Endodermal cell (in vitro differentiated cells): ENCODE measurements around the gene PSMB10. TPM values are rescaled to one million over a fixed set of nuclear protein-coding genes. Genes with fewer than 3 reads are reported as not detected.

ENCODE experiments used
- DNase-seq: peaks from one replicate; pipeline ENCODE4 v3.0.0-alpha.2; 2017
- H3K27ac ChIP-seq: 2 replicates; pipeline ENCODE4 v1.5.1; 2013; ENCODE audit warnings: mild to moderate bottlenecking, low read depth, low read length, moderate library complexity
- H3K27me3 ChIP-seq: 2 replicates; pipeline ENCODE4 v1.6.1; 2013; ENCODE audit warnings: mild to moderate bottlenecking, low read length, moderate library complexity; ENCODE audit not compliant: insufficient read depth, control insufficient read depth, poor library complexity, severe bottlenecking
- H3K36me3 ChIP-seq: 2 replicates; pipeline ENCODE4 v1.7.0; 2013; ENCODE audit warnings: mild to moderate bottlenecking, low read length, moderate library complexity; ENCODE audit not compliant: control insufficient read depth, insufficient read depth
- H3K4me1 ChIP-seq: one replicate; pipeline ENCODE4 v1.7.0; 2013; ENCODE audit warnings: low read length; ENCODE audit not compliant: control insufficient read depth, insufficient read depth
- H3K4me3 ChIP-seq: 2 replicates; pipeline ENCODE4 v1.5.1; 2013; ENCODE audit warnings: mild to moderate bottlenecking, low read length, moderate library complexity
- H3K9ac ChIP-seq: 2 replicates; pipeline ENCODE4 v1.6.1; 2013; ENCODE audit warnings: mild to moderate bottlenecking, low read length, moderate library complexity; ENCODE audit not compliant: poor library complexity, severe bottlenecking; ENCODE audit errors: extremely low read depth
- H3K9me3 ChIP-seq: 2 replicates; pipeline ENCODE4 v1.6.1; 2013; ENCODE audit warnings: mild to moderate bottlenecking, low read length, moderate library complexity; ENCODE audit not compliant: control insufficient read depth
- H3K27ac Mint-ChIP-seq: 2 replicates; pipeline ENCODE4 v1.8.0; 2020; ENCODE audit warnings: mixed read lengths
- H3K27me3 Mint-ChIP-seq: 2 replicates; pipeline ENCODE4 v1.8.0; 2021; ENCODE audit warnings: mild to moderate bottlenecking, mixed read lengths; ENCODE audit not compliant: insufficient read depth
- H3K36me3 Mint-ChIP-seq: 2 replicates; pipeline ENCODE4 v1.8.0; 2020; ENCODE audit warnings: low read depth, mixed read lengths
- H3K4me1 Mint-ChIP-seq: 2 replicates; pipeline ENCODE4 v1.8.0; 2020; ENCODE audit warnings: mixed read lengths
- H3K4me3 Mint-ChIP-seq: 2 replicates; pipeline ENCODE4 v1.8.0; 2020; ENCODE audit warnings: mild to moderate bottlenecking, moderate library complexity, mixed read lengths
- H3K9me3 Mint-ChIP-seq: 2 replicates; pipeline ENCODE4 v1.8.0; 2020; ENCODE audit warnings: mild to moderate bottlenecking, mixed read lengths
- WGBS, 2 experiments: methylation state at CpG; one replicate each; pipeline versions ENCODE4 v1.1.5 to v1.1.7; 2013; ENCODE audit warnings: missing lambda C conversion rate in 2 of 2, mixed read lengths in 1 of 2; ENCODE audit not compliant: insufficient coverage in 1 of 2, insufficient read length in 1 of 2; 5-methylcytosine and 5-hydroxymethylcytosine counted together
- total RNA-seq, 2 donors: library from RNA; stranded (reverse); fragmentation: NEBNext Ultra II Directional in 1 of 2; extraction: Animal tissue kit (Norgen Biotek cat#: 25700) in 1 of 2; gene quantifications; 2 replicates in 1 of 2; 3 replicates in 1 of 2; pipeline ENCODE4 v1.2.1, GENCODE V29; 2021
- TF ChIP-seq, protein P1 (sequence below): fragments of 200-600 bp; sonication (generic); conservative IDR thresholded peaks from 2 replicates; pipeline ENCODE4 v1.5.0; 2021; ENCODE audit warnings: antibody characterized with exemption, mild to moderate bottlenecking

The PSMB10 gene
- total RNA-seq, 2 donors from 2014 or later, result 15.5 to 16.5 TPM

DNA sequence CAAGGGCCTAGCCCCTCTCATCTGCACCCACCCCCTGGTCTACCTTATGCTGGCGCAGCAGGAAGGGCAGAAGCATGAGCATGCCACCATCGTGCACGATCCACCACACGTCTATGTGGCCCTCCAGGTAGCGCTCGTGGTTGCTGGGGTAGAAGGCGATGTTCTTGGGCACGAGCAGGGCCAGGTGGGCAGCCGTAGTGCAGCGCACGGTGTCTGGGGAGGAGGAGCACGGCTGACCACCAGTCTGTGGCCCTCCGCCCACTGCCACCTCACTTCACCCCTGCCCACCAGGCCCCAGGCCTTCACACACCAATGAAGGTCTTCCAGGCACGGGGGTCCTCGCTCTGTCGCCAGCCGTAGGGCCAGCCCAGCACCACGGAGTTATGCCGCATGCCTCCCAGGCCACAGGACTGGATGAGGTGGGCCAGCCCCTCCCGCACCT lies 9.5 kb upstream of the PSMB10 start:
- peaks cover 25% of the 10 kb centered on the region for H3K36me3 Mint-ChIP-seq
- peaks cover 6% of the 10 kb centered on the region for H3K4me1 Mint-ChIP-seq
- Histone ChIP-seq H3K9ac (no peak overlapping the region), H3K9me3 (no peaks in the 10 kb centered on the region), H3K27ac (no peak overlapping the region), H3K4me1 (peaks cover 10% of the 10 kb centered on the region), H3K27me3 (no peaks in the 10 kb centered on the region), H3K36me3 (peaks cover 38% of the 10 kb centered on the region), H3K4me3 (no peak overlapping the region)
- no peaks in the 10 kb centered on the region for H3K9me3 Mint-ChIP-seq
- TF ChIP-seq, protein P1, sequence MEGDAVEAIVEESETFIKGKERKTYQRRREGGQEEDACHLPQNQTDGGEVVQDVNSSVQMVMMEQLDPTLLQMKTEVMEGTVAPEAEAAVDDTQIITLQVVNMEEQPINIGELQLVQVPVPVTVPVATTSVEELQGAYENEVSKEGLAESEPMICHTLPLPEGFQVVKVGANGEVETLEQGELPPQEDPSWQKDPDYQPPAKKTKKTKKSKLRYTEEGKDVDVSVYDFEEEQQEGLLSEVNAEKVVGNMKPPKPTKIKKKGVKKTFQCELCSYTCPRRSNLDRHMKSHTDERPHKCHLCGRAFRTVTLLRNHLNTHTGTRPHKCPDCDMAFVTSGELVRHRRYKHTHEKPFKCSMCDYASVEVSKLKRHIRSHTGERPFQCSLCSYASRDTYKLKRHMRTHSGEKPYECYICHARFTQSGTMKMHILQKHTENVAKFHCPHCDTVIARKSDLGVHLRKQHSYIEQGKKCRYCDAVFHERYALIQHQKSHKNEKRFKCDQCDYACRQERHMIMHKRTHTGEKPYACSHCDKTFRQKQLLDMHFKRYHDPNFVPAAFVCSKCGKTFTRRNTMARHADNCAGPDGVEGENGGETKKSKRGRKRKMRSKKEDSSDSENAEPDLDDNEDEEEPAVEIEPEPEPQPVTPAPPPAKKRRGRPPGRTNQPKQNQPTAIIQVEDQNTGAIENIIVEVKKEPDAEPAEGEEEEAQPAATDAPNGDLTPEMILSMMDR, result no peak
- DNase-seq, result no peak
- no peaks in the 10 kb centered on the region for H3K27me3 Mint-ChIP-seq
- H3K27ac Mint-ChIP-seq, result no peak overlapping the region
- 92 to 98% methylated on average over 15 to 20 of the region's 20 CpGs for WGBS, 2 experiments
- H3K4me3 Mint-ChIP-seq, result no peak overlapping the region

DNA sequence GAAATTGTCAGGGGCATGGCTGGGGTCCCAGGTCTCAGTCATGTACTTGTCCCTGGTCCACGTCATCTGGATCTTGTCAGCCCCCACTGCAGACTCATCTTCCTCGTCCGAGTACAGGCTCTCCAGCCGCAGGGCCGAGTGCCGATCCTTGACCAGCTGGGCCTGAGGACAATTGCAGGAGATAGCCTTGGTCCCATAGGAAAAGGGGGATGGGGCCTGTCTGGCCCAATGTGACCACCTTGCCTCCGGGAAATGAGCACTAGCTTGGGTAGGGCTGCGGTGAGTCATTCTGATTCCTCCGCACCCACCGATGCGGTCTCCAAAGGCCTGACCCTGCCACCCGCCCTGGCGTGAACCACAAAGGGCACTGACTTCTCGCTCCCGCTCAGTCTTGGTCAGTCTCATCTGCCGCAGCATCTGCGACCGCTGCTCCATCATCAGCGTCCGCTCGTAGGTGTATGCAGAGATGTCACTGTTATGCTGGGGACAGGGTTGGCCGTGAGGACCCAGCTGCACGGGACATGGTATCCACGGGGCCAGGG lies 8.8 kb upstream of the PSMB10 start:
- no peak overlapping the region for H3K27ac Mint-ChIP-seq
- TF ChIP-seq, protein P1, result no peak
- Histone ChIP-seq H3K27ac (no peak overlapping the region), H3K36me3 (peaks cover 38% of the 10 kb centered on the region), H3K9ac (no peak overlapping the region), H3K9me3 (no peaks in the 10 kb centered on the region), H3K4me3 (no peak overlapping the region), H3K27me3 (no peaks in the 10 kb centered on the region), H3K4me1 (peaks cover 10% of the 10 kb centered on the region)
- peaks cover 6% of the 10 kb centered on the region for H3K4me1 Mint-ChIP-seq
- WGBS, 2 experiments, result 93 to 94% methylated on average over 13 to 24 of the region's 24 CpGs
- peaks cover 20% of the 10 kb centered on the region for H3K36me3 Mint-ChIP-seq
- no peaks in the 10 kb centered on the region for H3K9me3 Mint-ChIP-seq
- H3K27me3 Mint-ChIP-seq, result no peaks in the 10 kb centered on the region
- H3K4me3 Mint-ChIP-seq, result no peak overlapping the region
- DNase-seq, result no peak

DNA sequence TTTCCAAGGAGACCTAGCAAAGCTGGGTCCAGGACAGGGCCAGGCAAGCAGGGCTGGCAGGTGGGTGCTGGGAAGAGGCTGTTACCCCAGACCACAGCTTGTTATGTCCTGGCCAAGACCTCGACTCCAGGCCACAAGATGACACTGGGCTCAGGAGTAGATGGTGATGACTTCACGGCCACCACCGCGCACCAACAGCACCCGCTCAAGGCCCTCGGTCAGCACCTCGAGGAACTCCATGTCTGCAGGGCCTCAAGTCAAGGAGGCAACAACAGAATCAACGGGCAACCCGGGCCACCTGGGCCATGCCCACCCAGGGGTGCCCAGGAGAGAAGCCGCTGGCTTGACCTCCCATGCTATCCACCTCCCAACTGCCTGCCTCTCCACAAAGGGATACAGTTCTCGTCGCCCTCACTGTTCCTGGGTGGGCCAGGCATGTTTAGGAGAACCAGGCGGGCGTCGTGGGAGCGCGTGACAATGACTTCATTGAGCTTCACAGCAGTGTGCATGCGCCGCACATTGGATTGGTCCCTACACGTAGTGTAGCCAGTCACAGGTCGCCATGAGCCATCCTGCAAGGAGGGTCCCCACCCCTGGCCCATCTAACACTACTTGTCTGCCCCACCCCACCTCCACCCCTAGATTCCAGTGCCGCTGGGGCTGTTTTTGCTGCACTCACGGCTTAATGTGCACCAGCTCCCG lies 8.2 kb upstream of the PSMB10 start:
- H3K27ac Mint-ChIP-seq, result no peak overlapping the region
- Histone ChIP-seq H3K27ac (peak overlapping the region; percentile 70), H3K36me3 (peaks cover 38% of the 10 kb centered on the region), H3K9ac (no peak overlapping the region), H3K4me1 (peaks cover 10% of the 10 kb centered on the region), H3K4me3 (no peak overlapping the region), H3K27me3 (no peaks in the 10 kb centered on the region), H3K9me3 (no peaks in the 10 kb centered on the region)
- TF ChIP-seq, protein P1, result no peak
- no peak for DNase-seq
- WGBS, 2 experiments, result 94 to 98% methylated on average over 23 to 24 of the region's 24 CpGs
- no peak overlapping the region for H3K4me3 Mint-ChIP-seq
- H3K27me3 Mint-ChIP-seq, result no peaks in the 10 kb centered on the region
- no peaks in the 10 kb centered on the region for H3K9me3 Mint-ChIP-seq
- H3K4me1 Mint-ChIP-seq, result peaks cover 6% of the 10 kb centered on the region
- H3K36me3 Mint-ChIP-seq, result peaks cover 16% of the 10 kb centered on the region
